ENCODE data around the gene GID8. TPM values are rescaled to one million over a fixed set of nuclear protein-coding genes. Genes with fewer than 3 reads are reported as not detected.

GID8 gene
- 65.3 and 72.2 TPM in 2 replicates for polyA plus RNA-seq (2014; cell fraction: cytosol; rRNA removed)
- polyA plus RNA-seq (2014; cell fraction: nucleus; rRNA removed), result 44.4 and 51.3 TPM in 2 replicates

- DNase-seq (ENCODE audit: low spot score), result peak; percentile 37
These were observed at the start of gene GID8 for GRCh38 chr20:62938105-62938888. Gene GID8, plus strand, starts transcription at chr20:62938147. Its CDS starts 3,356 bp downstream, at chr20:62941503.

DNA sequence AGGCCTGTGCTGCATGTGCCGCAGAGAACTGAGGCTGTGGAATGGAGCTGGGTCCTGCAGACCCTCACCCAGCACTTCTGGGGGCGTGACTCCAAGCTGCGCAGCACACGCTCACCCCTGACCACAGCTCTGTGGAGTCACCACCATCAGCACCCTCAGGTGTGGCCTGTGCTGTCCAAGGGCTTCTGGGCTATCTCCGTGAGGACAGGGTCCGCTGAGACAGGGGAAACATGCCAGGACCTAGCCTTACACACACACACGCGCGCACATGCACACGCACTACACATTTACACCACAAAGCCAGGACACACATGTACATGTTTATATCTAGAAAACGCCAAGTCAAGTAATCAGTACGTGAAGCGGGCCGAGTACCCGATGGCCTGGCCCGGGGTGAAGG is 49.5 kb upstream of the GID8 start:
- no peak for DNase-seq (ENCODE audit: low spot score)

- no peak for DNase-seq (ENCODE audit: low spot score)
These were observed 49.0 kb upstream of the GID8 start for GRCh38 chr20:62888910-62889309.

GRCh38 chr20:62889411-62889810 is 48.5 kb upstream of the GID8 start:
- DNase-seq (ENCODE audit: low spot score), result no peak

GRCh38 chr20:62889871-62890270 is 48.1 kb upstream of the GID8 start:
- no peak for DNase-seq (ENCODE audit: low spot score)

- no peak for DNase-seq (ENCODE audit: low spot score)
These were observed 47.5 kb upstream of the GID8 start for GRCh38 chr20:62890444-62890843.

- no peak for DNase-seq (ENCODE audit: low spot score)
These were observed 46.8 kb upstream of the GID8 start for GRCh38 chr20:62891111-62891510.

DNA sequence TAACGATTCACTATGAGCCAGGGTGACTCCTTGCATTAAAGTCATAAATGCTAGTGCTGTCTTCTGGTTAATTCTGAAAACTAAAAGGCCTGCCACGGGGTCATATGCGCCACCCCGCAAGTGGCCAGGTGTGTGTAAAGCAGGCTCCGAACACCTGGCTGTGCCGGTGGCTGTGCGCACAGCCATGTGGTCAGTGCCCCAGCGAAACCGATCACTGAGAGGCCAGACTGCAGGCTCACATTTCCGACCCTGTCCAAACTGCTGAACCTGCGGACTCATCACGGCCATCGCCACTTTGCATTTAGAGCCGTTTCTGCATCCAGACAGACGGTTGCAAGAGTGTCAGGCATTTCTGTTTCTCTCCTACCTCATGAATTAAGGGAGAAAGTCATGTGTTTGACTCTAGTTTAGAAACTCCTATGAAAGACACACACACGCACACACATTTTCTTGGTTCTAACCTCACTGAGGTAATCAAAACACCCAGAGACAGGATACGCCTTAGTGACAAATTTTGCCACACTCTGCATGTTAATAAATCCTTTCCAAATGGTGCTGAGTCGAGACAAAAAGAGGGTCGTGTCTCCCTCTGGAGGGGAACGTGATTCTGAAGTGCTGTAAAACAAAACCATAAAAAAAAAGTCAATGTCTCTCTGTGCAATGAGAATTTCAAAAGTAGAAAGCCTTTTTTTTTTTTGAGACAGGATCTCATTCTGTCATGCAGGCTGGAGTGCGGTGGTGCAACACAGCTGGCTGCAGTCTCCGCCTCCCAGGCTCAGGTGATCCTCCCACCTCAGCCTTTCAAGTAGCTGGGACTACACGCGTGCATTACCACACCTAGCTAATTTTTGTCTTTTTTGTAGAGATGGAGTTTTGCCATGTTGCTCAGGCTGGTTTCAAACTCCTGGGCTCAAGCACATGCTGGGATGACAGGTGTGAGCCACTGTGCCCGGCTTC is 45.3 kb upstream of the GID8 start:
- DNase-seq (ENCODE audit: low spot score), result no peak

- DNase-seq (ENCODE audit: low spot score), result no peak
These were observed 44.2 kb upstream of the GID8 start for GRCh38 chr20:62893700-62894099.

- DNase-seq (ENCODE audit: low spot score), result no peak
These were observed 43.7 kb upstream of the GID8 start for GRCh38 chr20:62894261-62894660.

DNA sequence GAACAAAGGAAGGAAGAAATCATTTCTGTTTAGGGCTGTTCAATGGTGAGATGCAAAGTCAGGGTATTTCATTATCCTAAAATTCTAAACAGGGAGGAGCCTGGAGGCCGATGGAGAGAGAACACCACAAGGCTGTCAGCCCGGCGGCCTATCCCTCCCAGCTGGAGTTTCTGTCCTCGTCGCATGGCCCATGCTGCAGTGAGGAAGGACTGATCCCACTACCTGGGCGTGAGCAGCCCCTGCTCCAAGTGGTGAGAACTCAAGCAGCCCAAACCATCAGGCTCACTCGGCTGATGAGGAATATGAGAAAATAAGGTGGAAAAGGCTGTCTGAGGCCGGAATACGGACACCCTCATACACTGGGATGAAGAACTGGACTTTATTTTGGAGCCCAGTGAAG is 42.4 kb upstream of the GID8 start:
- DNase-seq (ENCODE audit: low spot score), result no peak

GRCh38 chr20:62896526-62896925 is 41.4 kb upstream of the GID8 start:
- no peak for DNase-seq (ENCODE audit: low spot score)

DNA sequence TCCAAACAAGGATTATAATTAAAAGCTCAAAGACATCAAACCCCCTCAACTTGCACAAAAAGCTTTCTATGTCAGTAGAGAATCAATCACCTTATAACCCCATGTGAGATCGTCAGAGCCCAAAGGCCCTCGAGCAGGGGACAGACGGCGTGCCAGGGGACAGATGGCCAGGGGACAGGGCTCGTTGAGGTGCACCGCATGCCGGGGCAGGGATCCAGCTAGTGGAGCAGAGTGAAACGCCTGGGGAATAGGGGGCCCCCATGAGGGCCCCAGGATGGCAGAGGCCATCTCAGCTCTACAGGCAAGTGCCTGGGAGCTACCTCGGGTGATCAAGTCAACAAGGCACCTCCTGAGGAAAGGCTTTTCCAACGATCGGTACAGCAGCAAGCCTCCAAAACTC is 40.3 kb upstream of the GID8 start:
- DNase-seq (ENCODE audit: low spot score), result no peak

DNA sequence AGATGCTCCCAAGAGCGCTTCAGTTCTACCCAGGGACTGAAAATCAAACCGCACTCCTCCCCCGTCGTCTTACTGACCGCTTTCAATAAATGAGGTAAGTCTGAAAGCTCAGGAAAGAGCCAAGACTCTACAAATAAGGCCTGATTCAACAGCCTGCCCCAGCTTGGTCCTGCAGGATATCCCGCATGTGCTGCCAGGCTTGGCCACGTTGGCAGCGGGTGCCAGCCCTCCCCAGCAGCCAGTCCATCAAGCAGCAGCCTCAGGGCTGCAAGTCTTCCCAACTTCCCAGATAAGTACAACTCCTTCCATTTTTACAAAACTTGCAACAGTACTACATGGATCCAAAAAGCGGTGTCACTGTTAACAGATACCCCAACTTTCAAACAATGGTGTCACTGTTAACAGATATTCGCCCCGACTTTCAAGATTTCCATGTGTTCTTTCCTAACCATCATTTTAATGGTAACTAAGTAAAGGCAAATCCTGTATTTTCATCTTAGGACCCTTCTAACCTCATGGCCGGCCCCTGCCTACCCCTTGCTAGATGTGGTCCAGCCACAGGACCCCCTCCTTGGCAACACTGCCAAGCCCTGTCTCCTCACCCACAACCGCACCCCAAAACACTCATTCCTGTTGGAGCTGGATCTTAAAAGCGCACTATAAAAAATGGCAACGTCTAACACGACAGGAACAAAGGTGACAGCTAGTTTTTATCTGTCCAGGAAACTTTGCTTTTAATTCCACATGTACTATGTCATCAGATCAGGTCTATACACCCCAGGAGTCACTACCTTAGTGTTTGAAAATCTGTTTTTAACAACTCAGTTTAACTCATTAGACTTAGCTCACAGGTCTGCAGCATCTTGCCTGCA is 39.6 kb upstream of the GID8 start:
- DNase-seq (ENCODE audit: low spot score), result no peak

DNA sequence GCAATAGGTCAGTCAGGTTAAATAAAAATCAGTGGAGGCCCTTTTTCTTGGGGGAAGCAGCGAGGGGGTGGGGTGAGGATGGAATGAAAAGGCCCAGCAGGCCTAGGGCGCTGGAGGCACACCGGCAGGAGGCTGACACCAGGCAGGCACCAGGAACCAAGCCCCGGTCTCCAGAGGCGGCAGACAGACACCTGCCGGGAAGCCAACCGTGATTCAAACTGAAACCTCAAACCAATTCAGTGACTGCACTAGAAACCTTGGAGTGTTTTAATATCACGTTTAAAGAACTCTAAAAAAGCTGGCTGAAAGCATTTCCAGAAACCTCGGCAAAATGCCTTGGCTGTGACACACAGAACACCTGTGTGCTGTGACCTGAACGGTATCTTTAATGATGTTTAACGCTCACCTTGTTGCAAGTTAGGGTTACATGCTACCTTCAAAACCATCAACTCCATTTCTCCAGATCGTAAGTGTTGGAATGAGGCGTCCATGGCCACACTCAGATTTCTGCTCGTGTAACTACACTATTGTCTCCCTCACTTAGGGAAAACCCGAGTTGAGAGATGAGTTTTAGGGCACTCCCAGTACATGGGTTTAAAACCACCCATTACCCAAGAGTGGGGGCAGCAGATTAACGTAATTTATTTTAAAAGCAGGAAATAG is 38.8 kb upstream of the GID8 start:
- DNase-seq (ENCODE audit: low spot score), result no peak

DNA sequence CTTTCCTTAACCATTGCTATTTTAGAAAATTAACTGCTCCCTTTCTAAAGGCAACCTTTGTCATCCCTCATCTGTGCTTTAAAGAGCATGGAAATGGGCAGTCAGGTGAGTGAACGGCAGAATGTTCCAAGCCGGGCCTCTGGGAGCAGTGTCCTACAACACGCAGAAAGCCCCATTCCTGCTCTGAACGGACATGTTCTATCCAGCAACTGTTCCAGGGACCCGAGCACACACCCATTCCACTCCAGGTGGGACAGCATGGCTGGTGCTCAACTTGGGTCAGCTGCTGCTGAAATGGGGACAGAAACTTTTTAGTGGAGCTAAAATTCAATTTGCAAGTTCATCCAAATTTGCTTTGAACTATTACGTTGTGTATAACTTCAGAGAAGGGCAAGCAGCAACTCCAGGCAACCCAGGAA is 38.3 kb upstream of the GID8 start:
- no peak for DNase-seq (ENCODE audit: low spot score)

- peak; percentile 79 for DNase-seq (ENCODE audit: low spot score)
These were observed 37.8 kb upstream of the GID8 start for GRCh38 chr20:62900052-62900691.

GRCh38 chr20:62900692-62901584 is 37.0 kb upstream of the GID8 start:
- no peak for DNase-seq (ENCODE audit: low spot score)

- DNase-seq (ENCODE audit: low spot score), result no peak
These were observed 36.1 kb upstream of the GID8 start for GRCh38 chr20:62901891-62902290.
